ENCODE results near the gene RNF7. TPM values are rescaled to one million over a fixed set of nuclear protein-coding genes. Genes with fewer than 3 reads are reported as not detected.

The RNF7 gene
- total and polyA plus RNA-seq, 2 of the 4 experiments (the other 2 are of a cell fraction): 98.7 to 149 TPM

DNA sequence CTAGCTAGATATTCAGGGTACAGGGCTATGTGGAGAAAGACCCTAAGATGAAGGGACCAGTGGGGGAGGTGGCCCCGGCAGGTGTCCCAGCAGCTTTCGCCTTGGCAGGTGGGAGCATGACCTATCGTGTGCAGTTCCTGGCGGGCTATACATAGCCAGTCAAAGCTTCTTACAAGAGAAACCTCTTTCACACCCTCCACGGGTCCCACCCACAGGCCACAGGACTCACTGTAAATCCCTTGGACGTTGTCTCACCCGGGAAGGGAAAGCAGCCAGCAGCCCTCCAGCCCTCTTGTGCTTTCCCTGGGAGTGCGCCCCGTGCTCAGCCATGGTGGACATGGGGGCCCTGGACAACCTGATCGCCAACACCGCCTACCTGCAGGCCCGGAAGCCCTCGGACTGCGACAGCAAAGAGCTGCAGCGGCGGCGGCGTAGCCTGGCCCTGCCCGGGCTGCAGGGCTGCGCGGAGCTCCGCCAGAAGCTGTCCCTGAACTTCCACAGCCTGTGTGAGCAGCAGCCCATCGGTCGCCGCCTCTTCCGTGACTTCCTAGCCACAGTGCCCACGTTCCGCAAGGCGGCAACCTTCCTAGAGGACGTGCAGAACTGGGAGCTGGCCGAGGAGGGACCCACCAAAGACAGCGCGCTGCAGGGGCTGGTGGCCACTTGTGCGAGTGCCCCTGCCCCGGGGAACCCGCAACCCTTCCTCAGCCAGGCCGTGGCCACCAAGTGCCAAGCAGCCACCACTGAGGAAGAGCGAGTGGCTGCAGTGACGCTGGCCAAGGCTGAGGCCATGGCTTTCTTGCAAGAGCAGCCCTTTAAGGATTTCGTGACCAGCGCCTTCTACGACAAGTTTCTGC, 40.1 kb downstream of the RNF7 start:
- no peak overlapping the region for H3K4ac ChIP-seq (ENCODE audit: low read depth, low read length)
- in situ Hi-C loops (cut with MboI; ENCODE audit: low sequenced_read_pairs) (no loop called here), dilution Hi-C loops (cut with HindIII; ENCODE audit: low sequenced_read_pairs, unreplicated experiment) (no loop called here), intact Hi-C loops (cut with micrococcal nuclease) (no loop called here)
- no peak overlapping the region for H2AFZ ChIP-seq (replicated peaks; ENCODE audit: low read length, poor library complexity)
- ChIA-PET CTCF (no interaction called here), POLR2A (ENCODE audit: unreplicated experiment) (no interaction called here)
- TF ChIP-seq BHLHE40 (IDR thresholded peaks at IDR 0.05; ENCODE audit: low read depth, low read length) (no peak), POLR2A (IDR thresholded peaks at IDR 0.05; ENCODE audit: low read depth, low read length) (no peak), NFE2L2 (IDR thresholded peaks at IDR 0.05; ENCODE audit: low read depth, low read length) (no peak), MAFK (IDR thresholded peaks at IDR 0.05; ENCODE audit: low read depth, low read length) (no peak), MXI1 (IDR thresholded peaks at IDR 0.05; ENCODE audit: borderline replicate concordance, low read depth, low read length) (no peak), CHD1 (IDR thresholded peaks at IDR 0.05; ENCODE audit: low read depth, low read length) (no peak), FOS (IDR thresholded peaks at IDR 0.05; ENCODE audit: low read depth, low read length) (no peak)
- ATAC-seq (ENCODE audit: low read depth): no peak
- H3K27ac ChIP-seq (ENCODE audit: insufficient read depth, low read length): no peak overlapping the region
- no peak overlapping the region for H2BK15ac ChIP-seq (ENCODE audit: low read depth, low read length)
- H3K18ac ChIP-seq (ENCODE audit: low read depth, low read length): no peak overlapping the region
- no peak overlapping the region for H2BK120ac ChIP-seq (ENCODE audit: low read depth, low read length)
- H4K5ac ChIP-seq (ENCODE audit: low read depth, low read length): no peak overlapping the region
- no peaks in the 10 kb centered on the region for H3K9me3 ChIP-seq (ENCODE audit: control insufficient read depth, insufficient read depth, low read length)
- no peak overlapping the region for H2BK20ac ChIP-seq (ENCODE audit: low read depth, low read length)
- H3K27me3 ChIP-seq (ENCODE audit: control insufficient read depth, insufficient read depth, low read length): no peaks in the 10 kb centered on the region
- no peak overlapping the region for H4K91ac ChIP-seq (ENCODE audit: insufficient read depth, low read depth, low read length)
- no peaks in the 10 kb centered on the region for H3K9me1 ChIP-seq (ENCODE audit: insufficient read depth, low read length)
- no peak overlapping the region for H3K9ac ChIP-seq (ENCODE audit: low read depth, low read length)
- no peaks in the 10 kb centered on the region for H3K4me1 ChIP-seq (ENCODE audit: control insufficient read depth, insufficient read depth, low read length)
- no peak for DNase-seq
- no peak overlapping the region for H3K14ac ChIP-seq (replicated peaks; ENCODE audit: low read depth, low read length)
- H4K8ac ChIP-seq (ENCODE audit: low read depth in 2 of 2, low read length in 2 of 2): no peak overlapping the region
- no peak overlapping the region for H3K56ac ChIP-seq (ENCODE audit: extremely low read depth, insufficient read depth, low read length)
- no peak overlapping the region for H3K23ac ChIP-seq (ENCODE audit: low read depth, low read length)
- H2AK5ac ChIP-seq (ENCODE audit: low read depth, low read length): no peak overlapping the region
- no TSS peak for BruUV-seq (replicated peaks)
- no peak overlapping the region for H2BK5ac ChIP-seq (ENCODE audit: low read depth, low read length, poor library complexity, severe bottlenecking)
- H3K4me2 ChIP-seq (ENCODE audit: low read depth, low read length): no peak overlapping the region
- H3K36me3 ChIP-seq (ENCODE audit: control insufficient read depth, insufficient read depth, low read length): no peaks in the 10 kb centered on the region
- H4K20me1 ChIP-seq (ENCODE audit: insufficient read depth, low read length): no peaks in the 10 kb centered on the region
- no peak overlapping the region for H2AK9ac ChIP-seq (replicated peaks; ENCODE audit: low read depth, low read length, poor library complexity)
- H3K79me1 ChIP-seq (ENCODE audit: low read depth in 1 of 2, low read length in 2 of 2): no peaks in the 10 kb centered on the region
- WGBS, 2 experiments (ENCODE audit: extremely low coverage in 2 of 2, insufficient read length in 1 of 2): 78% methylated on average over 25 of the region's 42 CpGs; no CpG with 5 or more reads in 1 of the 2 experiments
- no peak overlapping the region for H3K4me3 ChIP-seq (ENCODE audit: insufficient read depth, low read depth, low read length)

All from IMR-90 (cell line).